HL-60 (cell line): ENCODE data around the gene CLIP2.

Experiments
- DNase-seq, 2 experiments: peaks; one replicate each; pipeline ENCODE4 v3.0.0-alpha.2; 2010 to 2020; ENCODE audit warnings: low read depth in 1 of 2, low spot score in 1 of 2
- H3K27ac ChIP-seq: fragments of 250-450 bp; sonication (Bioruptor Pico); replicated peaks from 2 replicates; pipeline ENCODE4 v1.5.1; 2020; ENCODE audit warnings: mild to moderate bottlenecking, moderate library complexity
- H3K27me3 ChIP-seq: fragments of 250-450 bp; sonication (Bioruptor Pico); 2 replicates; pipeline ENCODE4 v1.5.1; 2021; ENCODE audit warnings: mild to moderate bottlenecking, moderate library complexity; ENCODE audit not compliant: insufficient read depth, poor library complexity, severe bottlenecking
- H3K4me3 ChIP-seq: replicated peaks from 2 replicates; pipeline ENCODE4 v1.5.1; 2011; ENCODE audit warnings: mild to moderate bottlenecking, control low read depth, low read length; ENCODE audit not compliant: insufficient read depth
- GABPA ChIP-seq: IDR thresholded peaks from 2 replicates; pipeline ENCODE4 v1.6.1; 2012; ENCODE audit warnings: low read depth
- POLR2AphosphoS5 ChIP-seq: IDR thresholded peaks from 2 replicates; pipeline ENCODE4 v1.6.1; 2012; ENCODE audit warnings: low read depth
- SPI1 ChIP-seq: IDR thresholded peaks from 2 replicates; pipeline ENCODE4 v1.6.1; 2012; ENCODE audit warnings: low read depth, mild to moderate bottlenecking, borderline replicate concordance
- TF ChIP-seq, protein P1 (sequence below): IDR thresholded peaks from one replicate; pipeline ENCODE4 v1.5.1; 2011; ENCODE audit warnings: low read length, control low read depth, inconsistent platforms; ENCODE audit not compliant: insufficient read depth
- TF ChIP-seq, protein P2 (sequence below): IDR thresholded peaks from 2 replicates; pipeline ENCODE4 v1.6.1; 2012; ENCODE audit warnings: low read depth; ENCODE audit not compliant: insufficient replicate concordance

Gene CLIP2

DNA sequence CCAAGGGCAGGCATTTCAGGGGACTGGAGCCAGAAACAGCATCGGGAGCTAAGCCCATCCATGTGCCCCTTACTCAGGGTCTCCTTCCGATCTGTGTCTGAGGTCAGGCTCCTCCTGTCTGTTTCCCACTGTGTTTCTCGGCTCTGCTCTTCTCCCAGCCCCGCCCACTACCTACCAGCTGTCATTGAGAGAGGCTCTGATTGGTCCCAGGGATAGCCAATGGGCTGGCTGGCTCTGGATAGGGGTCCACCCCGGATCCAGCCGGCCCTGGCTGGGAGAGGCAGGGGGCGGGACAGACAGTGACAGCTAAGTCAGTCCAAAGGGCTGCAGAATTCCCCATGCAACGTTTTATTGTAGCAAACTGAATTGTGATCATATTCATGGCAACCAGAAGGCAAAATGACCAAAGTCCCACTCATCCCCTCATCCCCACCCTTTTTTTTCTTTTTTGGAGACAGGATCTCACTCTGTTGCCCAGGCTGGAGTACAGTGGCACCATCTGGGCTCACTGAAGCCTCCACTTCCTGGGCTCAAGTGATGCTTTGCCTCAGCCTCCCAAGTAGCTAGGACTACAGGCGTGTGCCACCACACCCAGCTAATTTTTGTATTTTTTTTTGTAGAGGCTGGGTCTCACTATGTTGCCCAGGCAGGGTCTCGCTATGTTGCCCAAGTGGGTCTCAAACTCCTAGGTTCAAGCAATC, 76.3 kb downstream of the CLIP2 start:
- no peak for DNase-seq
- TF ChIP-seq POLR2AphosphoS5 (no peak), GABPA (no peak), SPI1 (no peak)
- TF ChIP-seq, protein P1, sequence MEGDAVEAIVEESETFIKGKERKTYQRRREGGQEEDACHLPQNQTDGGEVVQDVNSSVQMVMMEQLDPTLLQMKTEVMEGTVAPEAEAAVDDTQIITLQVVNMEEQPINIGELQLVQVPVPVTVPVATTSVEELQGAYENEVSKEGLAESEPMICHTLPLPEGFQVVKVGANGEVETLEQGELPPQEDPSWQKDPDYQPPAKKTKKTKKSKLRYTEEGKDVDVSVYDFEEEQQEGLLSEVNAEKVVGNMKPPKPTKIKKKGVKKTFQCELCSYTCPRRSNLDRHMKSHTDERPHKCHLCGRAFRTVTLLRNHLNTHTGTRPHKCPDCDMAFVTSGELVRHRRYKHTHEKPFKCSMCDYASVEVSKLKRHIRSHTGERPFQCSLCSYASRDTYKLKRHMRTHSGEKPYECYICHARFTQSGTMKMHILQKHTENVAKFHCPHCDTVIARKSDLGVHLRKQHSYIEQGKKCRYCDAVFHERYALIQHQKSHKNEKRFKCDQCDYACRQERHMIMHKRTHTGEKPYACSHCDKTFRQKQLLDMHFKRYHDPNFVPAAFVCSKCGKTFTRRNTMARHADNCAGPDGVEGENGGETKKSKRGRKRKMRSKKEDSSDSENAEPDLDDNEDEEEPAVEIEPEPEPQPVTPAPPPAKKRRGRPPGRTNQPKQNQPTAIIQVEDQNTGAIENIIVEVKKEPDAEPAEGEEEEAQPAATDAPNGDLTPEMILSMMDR = no peak
- TF ChIP-seq, protein P2, sequence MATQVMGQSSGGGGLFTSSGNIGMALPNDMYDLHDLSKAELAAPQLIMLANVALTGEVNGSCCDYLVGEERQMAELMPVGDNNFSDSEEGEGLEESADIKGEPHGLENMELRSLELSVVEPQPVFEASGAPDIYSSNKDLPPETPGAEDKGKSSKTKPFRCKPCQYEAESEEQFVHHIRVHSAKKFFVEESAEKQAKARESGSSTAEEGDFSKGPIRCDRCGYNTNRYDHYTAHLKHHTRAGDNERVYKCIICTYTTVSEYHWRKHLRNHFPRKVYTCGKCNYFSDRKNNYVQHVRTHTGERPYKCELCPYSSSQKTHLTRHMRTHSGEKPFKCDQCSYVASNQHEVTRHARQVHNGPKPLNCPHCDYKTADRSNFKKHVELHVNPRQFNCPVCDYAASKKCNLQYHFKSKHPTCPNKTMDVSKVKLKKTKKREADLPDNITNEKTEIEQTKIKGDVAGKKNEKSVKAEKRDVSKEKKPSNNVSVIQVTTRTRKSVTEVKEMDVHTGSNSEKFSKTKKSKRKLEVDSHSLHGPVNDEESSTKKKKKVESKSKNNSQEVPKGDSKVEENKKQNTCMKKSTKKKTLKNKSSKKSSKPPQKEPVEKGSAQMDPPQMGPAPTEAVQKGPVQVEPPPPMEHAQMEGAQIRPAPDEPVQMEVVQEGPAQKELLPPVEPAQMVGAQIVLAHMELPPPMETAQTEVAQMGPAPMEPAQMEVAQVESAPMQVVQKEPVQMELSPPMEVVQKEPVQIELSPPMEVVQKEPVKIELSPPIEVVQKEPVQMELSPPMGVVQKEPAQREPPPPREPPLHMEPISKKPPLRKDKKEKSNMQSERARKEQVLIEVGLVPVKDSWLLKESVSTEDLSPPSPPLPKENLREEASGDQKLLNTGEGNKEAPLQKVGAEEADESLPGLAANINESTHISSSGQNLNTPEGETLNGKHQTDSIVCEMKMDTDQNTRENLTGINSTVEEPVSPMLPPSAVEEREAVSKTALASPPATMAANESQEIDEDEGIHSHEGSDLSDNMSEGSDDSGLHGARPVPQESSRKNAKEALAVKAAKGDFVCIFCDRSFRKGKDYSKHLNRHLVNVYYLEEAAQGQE = no peak
- no peak overlapping the region for H3K27ac ChIP-seq
- no peaks in the 10 kb centered on the region for H3K27me3 ChIP-seq
- no peak overlapping the region for H3K4me3 ChIP-seq

DNA sequence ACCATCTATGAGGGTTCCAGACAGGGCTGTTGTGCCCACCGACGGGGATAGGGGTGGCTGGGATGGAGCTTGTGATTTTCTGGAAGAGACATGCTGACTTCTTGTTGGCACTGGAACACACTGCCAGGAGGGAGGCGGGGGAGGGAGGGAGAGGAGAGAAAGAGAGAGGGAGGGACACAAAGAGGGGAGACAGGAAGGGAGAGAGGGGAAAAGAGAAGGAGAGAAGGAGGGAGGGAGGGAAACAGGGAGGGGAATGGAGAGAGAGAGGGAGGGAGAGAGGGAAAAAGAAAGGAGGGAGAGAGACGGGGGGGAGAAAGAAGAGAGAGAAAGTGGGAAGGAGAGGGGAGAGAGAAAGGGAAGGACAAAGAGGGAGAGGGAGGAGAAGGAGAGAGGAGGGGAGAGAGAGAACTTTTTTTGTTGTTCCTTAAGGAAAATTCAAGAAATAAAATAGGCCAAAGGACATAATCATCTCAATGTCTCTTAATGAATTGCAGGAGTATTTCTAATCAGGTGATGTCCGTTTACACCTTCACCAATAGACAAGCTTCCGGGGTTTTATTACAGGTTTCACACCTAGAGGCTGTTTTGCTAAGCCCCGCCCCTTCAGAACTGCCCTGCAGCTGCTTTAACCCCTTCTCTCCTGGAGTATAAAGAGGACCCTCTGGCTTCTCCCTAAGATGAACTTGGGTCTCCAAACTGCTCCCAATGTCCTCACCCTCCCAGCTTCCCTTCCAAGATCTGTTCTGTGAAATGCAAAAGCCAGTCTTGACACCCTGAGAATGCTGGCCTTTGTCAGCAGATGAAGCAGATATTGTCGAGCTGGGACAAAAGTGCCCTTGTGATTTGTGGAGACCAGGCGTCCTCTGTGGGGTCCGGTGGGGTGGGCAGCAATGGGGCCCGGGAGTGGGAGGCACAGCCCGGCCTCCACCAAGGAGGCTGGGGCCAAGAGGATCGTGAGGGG, 82.5 kb downstream of the CLIP2 start:
- no peak overlapping the region for H3K27ac ChIP-seq
- H3K4me3 ChIP-seq = no peak overlapping the region
- DNase-seq = no peak

DNA sequence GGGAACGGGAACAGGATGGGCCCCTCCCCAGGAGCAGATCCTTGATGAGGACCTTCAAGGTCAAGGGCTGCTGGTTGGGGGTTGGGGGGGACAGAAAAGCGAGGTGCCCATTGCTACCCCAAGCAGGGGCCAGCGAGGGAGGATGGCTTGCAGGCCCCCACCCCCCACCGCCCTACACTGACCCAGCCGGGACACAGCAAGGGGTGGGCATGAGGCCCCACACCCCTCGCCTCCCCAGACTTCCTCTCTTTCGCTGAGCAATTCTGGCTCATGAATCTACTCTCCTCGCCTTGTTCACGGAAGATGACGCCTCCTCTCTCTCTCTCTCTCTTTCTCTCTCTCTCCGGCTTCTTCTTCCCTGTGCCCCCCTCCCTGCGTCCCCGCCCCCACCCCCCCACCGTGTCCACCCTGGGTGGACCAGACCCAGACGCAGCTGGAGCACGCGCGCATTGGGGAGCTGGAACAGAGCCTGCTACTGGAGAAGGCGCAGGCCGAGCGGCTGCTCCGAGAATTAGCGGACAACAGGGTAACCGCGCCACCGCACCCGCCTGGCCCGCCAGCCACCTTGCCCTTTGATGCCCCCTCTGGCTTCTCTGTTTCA, 83.4 kb downstream of the CLIP2 start:
- DNase-seq = peak in 1 of 2 experiments; percentile 14
- Histone ChIP-seq H3K4me3 (no peak overlapping the region), H3K27me3 (no peaks in the 10 kb centered on the region), H3K27ac (no peak overlapping the region)
- TF ChIP-seq SPI1 = peak; percentile 62; the same call in 1 of the 2 replicates
- TF ChIP-seq, protein P2 = no peak
- TF ChIP-seq, protein P1 = no peak

More for the DNA sequence above, 82.5 kb downstream of the CLIP2 start:
- TF ChIP-seq SPI1 = no peak
- TF ChIP-seq, protein P1 = no peak
- no peak for TF ChIP-seq GABPA
- TF ChIP-seq, protein P2 = no peak
- TF ChIP-seq POLR2AphosphoS5 = no peak
- no peaks in the 10 kb centered on the region for H3K27me3 ChIP-seq
